ENCODE measurements around the gene TSPAN18.

The TSPAN18 gene

GRCh38 chr11:44889266-44889665, 162.5 kb downstream of the TSPAN18 start:
- no peak for DNase-seq (ENCODE audit: low read depth)
- no peak overlapping the region for H3K4me3 ChIP-seq (ENCODE audit: low read depth, low read length)
- TF ChIP-seq CTCF (IDR thresholded peaks at IDR 0.05; ENCODE audit: low read depth, low read length, missing control alignments), result no peak
- in situ Hi-C loops (cut with HindIII; ENCODE audit: low sequenced_read_pairs), result no loop called here

GRCh38 chr11:44892843-44893242, 166.1 kb downstream of the TSPAN18 start:
- DNase-seq (ENCODE audit: low read depth), result no peak
- no peak for TF ChIP-seq CTCF (IDR thresholded peaks at IDR 0.05; ENCODE audit: low read depth, low read length, missing control alignments)
- in situ Hi-C loops (cut with HindIII; ENCODE audit: low sequenced_read_pairs), result loop anchor here (5.0 kb wide), 2 partner anchors 166 to 261 kb away; partner anchors contain the start of gene TSPAN18
- H3K4me3 ChIP-seq (ENCODE audit: low read depth, low read length), result no peak overlapping the region

GRCh38 chr11:44893308-44893822, 166.6 kb downstream of the TSPAN18 start:
- no peak for TF ChIP-seq CTCF (IDR thresholded peaks at IDR 0.05; ENCODE audit: low read depth, low read length, missing control alignments)
- in situ Hi-C loops (cut with HindIII; ENCODE audit: low sequenced_read_pairs), result loop anchor here (5.0 kb wide), 2 partner anchors 166 to 261 kb away; partner anchors contain the start of gene TSPAN18
- no peak for DNase-seq (ENCODE audit: low read depth)
- H3K4me3 ChIP-seq (ENCODE audit: low read depth, low read length), result no peak overlapping the region

DNA sequence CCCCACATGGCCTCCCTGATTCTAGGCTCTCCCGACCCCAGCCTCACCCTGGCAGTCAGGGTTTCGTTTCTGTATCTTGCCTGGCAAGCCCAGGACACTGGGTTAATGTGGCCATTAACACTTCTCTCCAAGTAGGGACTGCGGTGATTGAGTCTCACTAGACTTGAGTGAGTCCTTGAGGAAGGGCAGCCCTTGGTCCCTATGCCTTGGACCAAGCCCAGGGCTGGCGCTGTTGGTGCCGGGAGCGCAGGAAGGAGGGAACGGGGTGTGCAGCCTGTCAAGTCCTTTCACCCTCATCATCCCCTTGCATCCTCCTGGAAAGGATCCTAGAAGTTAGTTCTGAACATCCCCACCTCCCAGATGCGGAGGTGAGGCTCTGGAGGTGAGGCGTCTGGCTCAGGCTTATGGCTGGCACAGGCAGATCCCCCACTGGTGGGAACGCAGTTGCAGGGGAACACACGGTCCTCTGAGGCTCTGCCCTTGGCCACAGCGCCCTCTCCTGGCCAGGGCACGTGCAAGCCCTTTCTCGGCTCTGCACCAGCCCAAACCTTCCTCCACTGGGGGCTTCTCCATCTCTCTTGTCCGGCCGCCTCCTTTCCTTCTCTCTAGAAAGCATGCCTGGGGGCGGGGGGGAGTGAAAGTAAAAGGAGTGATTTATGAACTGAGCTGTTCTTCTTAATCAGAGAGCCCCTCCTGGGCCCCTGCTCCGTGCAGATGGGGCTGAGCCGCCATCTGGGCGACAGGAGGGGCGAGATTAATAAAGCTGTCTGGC, 167.3 kb downstream of the TSPAN18 start:
- in situ Hi-C loops (cut with HindIII; ENCODE audit: low sequenced_read_pairs), result loop anchor here (5.0 kb wide), 2 partner anchors 167 to 262 kb away; partner anchors contain the start of gene TSPAN18

GRCh38 chr11:44899959-44900358, 173.2 kb downstream of the TSPAN18 start:
- H3K4me3 ChIP-seq (ENCODE audit: low read depth, low read length), result no peak overlapping the region
- TF ChIP-seq CTCF (IDR thresholded peaks at IDR 0.05; ENCODE audit: low read depth, low read length, missing control alignments), result no peak
- peak; percentile 26 for DNase-seq (ENCODE audit: low read depth)
- in situ Hi-C loops (cut with HindIII; ENCODE audit: low sequenced_read_pairs), result no loop called here

More for the DNA sequence above, 167.3 kb downstream of the TSPAN18 start:
- peak; percentile 94 for TF ChIP-seq CTCF (IDR thresholded peaks at IDR 0.05; ENCODE audit: low read depth, low read length, missing control alignments)
- DNase-seq (ENCODE audit: low read depth), result peak; percentile 46
- H3K4me3 ChIP-seq (ENCODE audit: low read depth, low read length), result no peak overlapping the region

DNA sequence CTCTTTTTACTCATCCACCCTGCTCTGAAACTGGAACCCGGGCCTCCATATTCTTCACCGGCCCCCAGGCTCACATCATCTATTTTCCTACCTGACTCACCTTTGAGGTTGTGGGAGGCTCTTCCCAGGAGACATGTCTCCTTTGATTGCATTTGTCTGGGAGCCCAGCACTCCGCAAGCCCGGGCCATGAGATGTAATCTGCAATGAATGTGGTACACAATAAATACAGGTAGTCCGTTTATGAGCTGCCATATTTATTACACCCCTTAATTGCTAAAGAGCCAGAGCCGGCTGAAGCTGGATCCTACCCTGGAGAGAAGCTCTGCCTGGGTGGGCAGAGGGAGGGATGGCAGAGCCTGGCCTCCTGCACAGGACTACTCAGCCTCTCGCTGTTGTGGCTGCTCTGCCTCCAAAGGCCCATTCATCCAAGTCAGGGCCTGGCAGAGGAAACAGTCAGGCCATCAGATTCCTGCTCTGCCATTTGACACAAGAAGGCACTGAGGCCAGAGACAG, 174.4 kb downstream of the TSPAN18 start:
- H3K4me3 ChIP-seq (ENCODE audit: low read depth, low read length), result no peak overlapping the region
- TF ChIP-seq CTCF (IDR thresholded peaks at IDR 0.05; ENCODE audit: low read depth, low read length, missing control alignments), result no peak
- in situ Hi-C loops (cut with HindIII; ENCODE audit: low sequenced_read_pairs), result no loop called here
- DNase-seq (ENCODE audit: low read depth), result no peak
